GM19240 (cell line): Measurements from ENCODE around the gene BNIPL.

Experiments used
- DNase-seq: peaks from one replicate; pipeline ENCODE4 v3.0.0; 2011; ENCODE audit warnings: low spot score; ENCODE audit not compliant: insufficient read length

BNIPL gene, protein sequence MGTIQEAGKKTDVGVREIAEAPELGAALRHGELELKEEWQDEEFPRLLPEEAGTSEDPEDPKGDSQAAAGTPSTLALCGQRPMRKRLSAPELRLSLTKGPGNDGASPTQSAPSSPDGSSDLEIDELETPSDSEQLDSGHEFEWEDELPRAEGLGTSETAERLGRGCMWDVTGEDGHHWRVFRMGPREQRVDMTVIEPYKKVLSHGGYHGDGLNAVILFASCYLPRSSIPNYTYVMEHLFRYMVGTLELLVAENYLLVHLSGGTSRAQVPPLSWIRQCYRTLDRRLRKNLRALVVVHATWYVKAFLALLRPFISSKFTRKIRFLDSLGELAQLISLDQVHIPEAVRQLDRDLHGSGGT

DNA sequence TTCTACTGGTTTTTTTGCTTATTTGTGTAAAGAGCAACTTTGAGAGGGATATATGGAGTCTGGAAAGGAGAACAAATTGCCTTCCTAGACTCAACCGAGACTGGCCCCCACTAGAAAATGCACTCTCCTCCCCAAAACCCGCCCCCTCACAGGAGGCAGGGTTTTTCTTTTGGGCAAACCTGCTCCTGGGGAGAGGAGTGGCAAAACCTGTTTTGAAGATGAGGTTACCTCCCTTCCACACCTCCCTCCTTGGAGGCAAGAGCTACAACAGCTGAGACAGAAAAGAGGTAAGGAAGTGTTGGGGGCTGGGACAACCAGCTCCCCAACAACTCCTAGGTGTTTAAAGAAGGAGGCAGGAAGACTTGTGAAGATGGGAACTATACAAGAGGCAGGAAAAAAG, at the start of gene BNIPL:
TSS of gene BNIPL (plus strand) at position 231 of the 400 bp plus-strand sequence. CDS start at position 371, 140 bp downstream.
- no peak for DNase-seq

DNA sequence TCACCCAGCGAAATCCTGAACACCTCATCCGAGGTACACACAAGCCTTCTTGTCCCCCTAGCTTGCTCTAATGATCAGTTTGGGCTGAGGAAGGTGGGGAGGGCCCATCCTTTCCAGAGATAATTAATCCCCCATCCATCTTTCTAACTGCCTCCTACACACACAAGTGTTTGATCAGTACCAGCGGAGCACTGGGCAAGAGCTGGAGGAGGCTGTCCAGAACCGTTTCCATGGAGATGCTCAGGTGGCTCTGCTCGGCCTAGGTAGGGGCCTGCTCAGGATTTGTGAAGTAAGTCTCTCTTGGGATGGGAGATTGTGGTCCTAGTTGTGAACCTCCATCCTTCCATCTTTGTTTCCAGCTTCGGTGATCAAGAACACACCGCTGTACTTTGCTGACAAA, 48.5 kb upstream of the BNIPL start:
- DNase-seq = no peak

DNA sequence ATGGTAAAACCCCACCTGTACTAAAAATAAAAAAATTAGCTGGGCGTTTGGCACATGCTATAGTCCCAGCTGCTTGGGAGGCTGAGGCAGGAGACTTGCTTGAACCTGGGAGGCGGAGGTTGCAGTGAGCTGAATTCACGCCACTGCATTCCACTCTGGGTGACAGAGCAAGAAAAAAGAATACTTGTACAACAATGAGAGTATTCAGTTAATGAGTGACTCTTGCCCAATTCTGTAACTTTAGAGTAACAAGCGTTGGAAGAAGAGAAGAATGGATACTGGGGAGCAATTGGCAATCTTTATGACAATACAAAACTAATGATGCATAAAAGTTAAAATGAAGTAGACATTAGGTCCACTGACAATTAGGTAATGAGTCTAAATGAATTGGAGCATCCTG, 43.8 kb upstream of the BNIPL start:
- DNase-seq = no peak

DNA sequence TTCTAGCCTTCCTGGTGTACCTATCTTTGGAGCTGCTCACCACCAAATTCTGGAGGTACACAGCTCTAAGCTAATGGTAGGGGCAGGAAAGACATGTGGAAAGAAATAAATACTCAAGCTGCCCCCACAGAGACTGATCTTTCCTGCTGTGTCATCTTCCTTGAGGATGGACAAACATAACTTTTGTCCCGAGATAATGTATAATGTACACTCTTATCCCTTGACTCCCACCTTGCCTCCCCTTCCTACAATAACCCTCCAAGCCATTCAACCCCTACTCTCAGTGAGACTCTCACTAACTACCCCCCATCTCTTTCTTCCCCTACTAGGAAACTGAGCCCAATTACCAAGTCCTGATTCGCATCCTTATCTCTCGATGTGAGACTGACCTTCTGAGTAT, 42.1 kb upstream of the BNIPL start:
- no peak for DNase-seq

DNA sequence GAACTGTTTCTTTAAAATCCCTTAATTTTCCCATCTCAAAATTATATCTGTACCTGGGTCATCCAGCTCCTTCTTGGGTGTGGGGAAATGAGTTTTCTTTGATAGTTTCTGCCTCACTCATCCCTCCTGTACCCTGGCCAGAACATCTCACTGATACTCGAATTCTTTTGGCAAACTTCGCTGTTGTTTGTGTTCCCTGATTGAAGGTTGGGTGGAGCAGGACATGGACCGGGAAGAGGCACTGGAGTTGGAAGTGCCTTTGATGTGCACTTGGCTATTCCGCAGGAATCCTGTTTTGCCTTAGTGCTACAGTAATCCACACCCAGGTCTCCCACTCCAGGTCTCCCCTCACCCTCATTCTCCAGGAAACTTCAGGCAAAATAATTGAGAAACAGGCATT, 40.9 kb upstream of the BNIPL start:
- DNase-seq = no peak

DNA sequence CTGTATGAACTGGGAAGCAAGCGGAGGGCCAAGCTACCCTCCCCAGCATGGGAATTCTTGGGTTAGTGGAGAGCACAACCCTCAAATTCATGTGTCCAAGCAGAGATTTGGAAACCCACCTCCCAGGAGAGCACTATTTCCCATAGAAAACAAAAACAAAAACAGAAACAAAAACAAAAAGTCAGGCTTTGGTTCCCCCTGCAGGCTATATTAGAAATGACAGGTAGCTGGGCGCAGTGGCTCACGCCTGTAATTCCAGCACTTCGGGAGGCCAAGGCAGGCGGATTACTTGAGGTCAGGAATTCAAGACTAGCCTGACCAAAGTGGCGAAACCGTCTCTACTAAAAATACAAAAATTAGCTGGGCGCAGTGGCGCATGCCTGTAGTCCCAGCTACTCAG, 40.5 kb upstream of the BNIPL start:
- DNase-seq = no peak

DNA sequence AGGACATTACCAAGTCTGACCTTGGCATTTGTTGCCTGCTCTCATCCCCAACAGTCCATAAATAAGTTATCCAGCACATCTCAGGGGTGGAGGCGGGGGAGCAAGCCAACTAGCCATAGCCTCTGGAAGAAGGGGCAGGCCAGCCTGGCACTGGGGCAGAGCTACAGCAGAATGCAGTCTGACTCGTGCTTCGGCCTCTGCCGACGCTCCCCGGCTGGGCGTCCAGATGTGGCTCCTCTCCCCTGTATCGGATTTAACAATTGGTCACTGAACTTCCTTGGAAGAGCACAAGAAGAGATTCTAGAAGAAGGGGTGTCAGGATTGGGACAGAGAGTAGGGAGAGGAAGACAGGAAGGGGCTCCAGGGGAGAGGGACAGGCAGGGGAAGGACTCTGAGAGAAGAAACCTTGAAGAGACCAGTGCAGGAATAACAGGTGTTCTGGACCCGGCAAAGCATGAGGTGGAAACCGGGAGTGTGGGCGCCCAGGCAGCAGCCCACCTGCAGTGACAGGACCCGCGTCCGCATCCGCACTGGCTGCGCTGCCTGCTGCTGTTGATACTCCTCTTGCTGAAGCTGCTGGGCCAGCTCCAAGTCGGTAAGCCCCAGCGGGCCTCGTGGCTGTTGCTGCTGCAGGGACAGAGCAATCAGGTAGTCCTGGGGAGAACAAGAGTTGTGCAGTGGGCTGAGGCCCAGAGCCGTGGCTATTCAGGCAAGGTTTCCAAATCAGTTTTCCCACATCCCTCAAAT, 39.1 kb upstream of the BNIPL start:
- DNase-seq = no peak

DNA sequence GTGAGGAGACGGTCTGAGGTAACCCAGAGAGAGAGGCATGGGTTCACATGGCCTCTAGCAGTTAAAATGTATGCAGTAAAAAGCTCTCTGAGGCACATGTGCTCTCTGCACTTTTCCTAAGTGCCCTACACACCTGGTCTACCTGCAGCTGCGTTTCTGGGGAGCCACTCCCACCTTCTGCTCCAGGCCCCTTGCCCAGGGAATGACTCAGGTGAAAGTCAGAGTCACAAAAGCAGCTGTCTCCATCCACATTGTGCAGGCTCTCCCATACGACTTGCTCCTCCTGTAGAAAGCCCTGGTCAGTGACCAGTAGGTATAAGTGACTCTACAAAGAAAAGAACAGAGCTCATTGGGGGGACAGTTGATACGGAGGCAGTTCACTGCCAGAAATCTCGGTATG, 38.4 kb upstream of the BNIPL start:
- no peak for DNase-seq

DNA sequence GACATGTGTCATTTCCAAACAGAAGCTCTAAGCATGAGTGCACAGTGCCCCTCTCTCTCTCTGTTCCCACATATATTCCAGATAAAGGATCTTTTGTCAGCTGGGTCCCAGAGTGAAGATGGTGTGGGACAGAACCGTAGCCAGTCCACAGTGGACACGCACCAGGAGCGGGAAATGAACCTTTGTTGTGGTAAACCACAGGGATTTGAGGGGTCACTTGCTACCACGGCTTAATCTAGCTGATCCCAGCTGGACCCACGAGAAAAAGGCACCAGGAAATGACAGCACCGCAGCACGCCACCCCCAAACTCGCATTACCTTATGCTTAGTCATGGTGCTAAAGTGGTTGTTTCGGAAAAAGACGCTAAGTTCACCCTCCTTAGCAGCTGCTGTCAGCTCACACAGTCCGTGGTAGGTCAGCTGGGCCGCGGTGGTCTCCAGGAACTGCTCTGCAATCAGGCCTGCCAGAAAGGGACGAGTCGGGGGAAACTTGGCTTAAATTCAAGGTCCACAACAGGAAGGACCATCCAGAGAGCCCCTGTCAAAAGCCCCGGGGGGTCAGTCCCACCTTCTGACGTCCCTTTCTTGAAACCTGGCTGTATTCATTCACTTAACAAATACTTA, 37.2 kb upstream of the BNIPL start:
- DNase-seq = no peak

DNA sequence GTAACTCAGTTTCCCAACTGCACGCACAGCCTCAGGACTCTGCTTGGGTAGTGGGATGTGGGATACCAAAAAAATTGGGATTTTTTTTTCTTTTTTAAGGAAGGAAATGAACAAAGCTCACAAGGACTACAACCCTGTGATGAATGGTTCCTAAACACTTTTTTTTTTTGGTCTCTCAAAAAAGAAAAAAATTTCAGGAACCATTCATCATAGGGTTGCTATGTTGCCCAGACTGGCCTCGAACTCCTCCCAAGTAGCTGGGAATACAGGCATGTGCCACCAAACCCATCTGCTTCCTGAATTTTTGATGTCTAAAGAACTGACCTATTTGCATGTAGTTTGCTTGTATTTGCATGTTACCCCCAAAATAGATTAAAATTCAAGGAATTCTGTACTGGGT, 36.5 kb upstream of the BNIPL start:
- no peak for DNase-seq

DNA sequence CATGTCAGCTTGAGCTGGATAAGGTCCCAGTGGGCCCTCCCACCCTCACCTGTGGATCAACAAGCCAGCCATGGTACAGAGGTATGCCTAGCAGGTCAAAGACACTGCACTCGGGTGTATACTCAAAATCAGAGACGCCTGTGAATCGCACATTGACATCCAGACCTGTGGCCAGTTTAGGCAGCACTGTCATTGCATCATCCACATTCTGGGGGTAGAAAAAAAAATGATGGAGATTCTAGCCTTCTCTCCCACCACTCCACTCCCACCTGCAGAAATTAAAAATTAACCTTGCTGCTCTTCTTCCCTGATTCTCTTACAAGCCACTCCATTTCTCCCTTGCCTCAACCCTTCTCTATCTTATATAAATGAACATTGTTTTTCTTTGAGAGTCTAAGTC, 36.0 kb upstream of the BNIPL start:
- no peak for DNase-seq

DNA sequence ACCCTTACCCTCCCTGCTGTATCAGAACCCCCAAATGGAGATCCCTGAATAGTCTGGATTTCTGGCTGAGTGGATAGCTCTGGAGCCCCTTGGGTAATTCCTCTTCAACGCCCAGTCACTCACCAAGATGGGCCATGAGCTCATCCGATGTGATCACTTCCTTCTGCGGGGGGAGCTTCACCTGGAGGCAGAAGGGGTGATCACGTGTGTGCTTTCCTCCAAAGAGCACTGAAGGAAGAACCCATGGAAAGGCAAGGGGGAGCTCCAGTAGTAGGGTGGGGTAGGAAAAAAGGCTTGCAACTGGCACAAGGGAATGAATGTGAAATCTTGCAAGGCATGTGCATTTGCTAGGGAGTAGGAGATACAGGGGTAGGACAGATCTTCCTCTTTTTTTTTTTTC, 34.8 kb upstream of the BNIPL start:
- no peak for DNase-seq

DNA sequence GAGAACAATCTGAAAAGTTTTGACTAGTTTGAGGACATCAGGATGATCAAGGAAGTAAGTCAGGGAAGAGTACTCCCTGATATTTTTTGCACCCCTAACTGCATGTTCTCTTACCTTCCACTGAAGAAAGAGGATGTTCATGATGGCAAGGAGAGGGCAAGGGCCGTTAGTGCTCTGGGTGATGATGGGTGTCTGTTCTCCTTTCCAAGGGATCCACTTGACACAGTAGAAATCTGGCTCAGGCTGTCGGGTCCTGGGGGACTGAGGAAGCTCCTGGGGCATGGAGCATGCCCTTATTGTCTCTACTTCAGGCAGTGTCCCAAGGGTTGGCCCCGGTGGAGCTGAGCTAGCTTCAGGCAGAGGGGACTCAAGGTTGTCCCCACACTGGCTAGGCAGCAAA, 34.3 kb upstream of the BNIPL start:
- no peak for DNase-seq

DNA sequence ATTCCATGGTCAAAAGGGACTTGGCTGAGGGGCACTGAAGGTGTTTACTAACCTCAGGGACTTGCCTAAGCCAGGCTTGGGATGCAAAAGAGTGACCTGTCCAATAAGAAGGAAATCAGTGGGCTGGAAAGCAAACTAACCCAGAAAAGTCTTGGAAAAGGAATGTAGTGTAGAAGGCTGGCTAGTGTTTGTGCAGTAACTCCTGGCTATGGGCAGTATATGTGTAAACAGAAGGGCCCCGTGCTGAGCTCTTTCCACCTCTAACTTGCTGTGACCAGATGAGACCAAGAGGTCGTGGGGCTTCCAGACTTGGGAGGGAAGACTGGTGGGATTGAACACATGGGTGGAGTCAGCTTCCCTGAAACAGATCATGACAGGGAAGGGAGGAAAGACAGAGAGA, 33.8 kb upstream of the BNIPL start:
- DNase-seq = no peak

DNA sequence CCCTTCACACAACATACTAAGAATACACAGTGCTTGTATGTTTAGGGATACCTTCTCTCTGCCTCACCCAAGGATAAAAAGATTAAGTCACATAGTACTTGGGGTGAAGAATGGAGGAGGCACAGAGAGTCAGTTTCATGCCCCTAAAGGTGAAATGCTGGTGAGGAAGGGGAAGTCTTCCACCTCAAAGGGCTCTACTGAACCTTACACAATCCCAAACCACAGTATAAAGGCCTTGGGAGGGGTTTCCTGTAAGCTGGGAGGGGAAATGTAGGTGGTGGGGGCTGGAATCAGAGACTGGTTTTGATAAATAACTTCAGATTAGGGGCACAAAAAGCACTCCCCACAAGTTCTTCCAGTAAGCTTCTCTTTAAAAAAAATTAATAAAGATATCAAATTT, 33.2 kb upstream of the BNIPL start:
- DNase-seq = no peak

DNA sequence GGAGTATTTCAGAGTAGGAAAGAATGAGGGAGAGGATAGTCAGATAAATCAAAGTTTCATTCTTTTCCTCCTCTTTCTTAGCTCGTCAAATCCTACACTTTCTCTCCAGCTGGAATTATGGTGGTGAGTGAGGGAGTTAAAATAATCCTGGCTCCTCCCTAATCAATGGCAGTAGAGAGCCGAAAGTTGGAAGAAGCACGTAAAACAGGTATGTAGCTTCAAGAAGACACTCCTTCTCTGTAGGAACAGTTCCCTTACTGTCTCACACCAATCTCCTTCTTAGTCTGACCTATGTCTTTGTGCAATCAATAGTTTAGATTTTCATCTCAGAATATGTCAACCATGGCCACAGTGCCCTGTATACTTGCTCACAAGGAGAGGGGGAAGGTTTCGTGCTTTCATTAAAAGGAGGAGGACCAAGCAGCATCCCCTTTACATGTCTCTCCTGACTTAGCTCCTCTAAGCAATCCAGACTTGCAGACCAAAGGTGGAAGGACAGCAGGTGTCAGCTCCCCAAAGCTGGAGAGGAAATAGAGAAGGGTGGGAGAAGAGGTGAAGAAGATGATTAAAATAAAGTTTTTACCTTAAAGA, 30.6 kb upstream of the BNIPL start:
- DNase-seq = no peak

DNA sequence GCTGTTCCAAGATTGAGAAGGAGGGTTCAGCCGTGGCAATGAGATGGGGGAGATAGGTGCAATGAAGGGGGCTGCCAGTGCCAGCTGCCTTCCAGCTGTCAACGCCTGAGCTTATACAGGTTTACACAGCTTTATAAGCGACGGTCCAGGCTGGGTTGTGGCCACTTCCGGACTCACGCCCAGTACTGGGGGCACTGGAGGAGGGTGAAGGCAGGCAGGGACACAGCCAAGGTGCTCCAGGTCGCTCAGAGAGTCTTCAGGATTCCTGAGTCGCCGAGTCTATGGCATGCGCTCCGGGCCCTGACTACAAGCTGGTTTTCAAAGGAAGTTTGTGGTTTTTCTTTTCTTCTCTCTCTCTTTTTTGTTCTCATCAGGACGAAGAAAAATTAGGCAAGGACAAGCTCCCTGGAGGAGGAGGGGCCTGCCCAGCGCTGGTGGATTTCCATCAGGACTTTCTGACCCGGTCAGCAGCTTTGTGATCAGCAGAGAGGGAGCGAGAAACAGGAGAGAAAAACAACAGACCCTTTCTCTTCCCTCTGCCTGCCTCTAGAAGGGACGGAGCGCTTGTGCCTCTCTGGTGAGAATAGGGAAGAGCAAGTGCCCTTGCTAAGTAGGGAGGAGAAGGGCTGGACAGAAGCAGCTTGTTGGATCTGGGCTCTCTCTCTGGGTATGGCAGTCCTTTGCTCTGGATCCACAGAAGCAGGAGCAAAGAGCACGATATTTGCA, 29.9 kb upstream of the BNIPL start, which contains the start of gene MINDY1:
TSS of gene MINDY1 (minus strand) at position 576 of the 726 bp plus-strand sequence. CDS start 4,285 bp downstream, outside the sequence.
- DNase-seq = peak; percentile 27

DNA sequence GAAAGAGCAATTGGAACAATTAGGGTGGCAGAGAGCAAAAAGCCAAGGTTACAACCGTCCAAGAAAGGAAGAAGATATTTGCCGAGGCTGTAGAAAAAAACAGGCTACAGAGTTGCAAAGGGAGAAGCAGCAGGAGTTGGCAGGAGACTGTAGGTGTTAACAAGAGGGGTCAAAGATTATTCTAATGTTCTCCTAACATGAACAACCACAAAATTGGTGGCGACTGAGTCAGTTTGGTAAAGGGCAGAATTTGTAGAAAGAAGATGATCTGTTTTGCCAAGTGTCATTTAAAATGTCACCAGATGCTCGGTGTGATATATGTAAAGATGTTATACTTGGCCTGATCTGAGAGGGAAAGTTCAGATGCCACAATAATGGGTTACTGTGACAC, 28.5 kb upstream of the BNIPL start:
- DNase-seq = no peak

DNA sequence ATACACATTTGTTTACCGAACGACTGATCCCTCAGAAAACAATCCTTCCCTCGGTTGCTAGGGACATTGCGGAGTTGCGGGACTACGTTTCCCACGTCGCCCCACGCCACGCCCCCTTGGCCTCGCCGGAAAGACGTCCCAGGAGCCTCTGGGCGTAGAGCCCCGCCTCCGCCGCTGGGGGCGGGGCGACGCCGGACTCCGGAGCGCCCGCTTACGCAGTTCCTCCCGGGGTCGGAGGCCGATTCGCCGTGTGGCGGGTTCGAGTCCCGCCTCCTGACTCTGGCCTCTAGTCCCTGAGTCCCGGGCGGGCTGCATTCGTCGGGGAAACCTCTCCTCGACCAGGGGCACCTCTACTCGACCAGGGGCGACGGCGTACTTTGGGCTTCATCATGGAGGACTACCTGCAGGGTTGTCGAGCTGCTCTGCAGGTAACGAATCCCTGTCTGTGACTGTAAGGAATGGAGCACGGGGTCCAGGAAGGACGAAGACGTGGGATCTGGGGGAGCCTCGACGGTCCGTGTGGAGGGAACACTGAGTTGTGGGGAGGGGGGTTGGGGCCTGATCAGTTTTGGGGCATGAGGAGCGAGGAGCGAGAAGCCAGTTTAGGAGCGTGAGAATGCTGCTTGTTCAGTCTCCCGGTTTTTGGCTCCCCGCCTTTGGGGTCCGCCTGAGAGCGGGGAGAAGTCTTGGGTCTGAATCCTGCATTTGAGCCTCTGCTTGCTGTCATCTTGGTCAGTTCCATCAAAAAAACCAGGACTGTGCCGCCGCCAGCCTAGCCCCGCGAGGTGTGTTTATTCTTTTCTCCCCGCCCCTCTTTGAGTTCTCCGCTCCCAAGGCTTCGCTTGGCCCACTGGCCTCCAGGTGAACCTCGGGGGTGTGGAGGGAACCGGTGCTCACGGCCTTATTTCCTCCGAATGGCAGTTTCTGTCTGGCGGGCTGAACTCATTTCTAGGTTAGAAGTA, 27.9 kb upstream of the BNIPL start, which contains the start of gene PRUNE1:
TSS of gene PRUNE1 (plus strand) at position 206 of the 962 bp plus-strand sequence. CDS start at position 390, 184 bp downstream.
- DNase-seq = peak; percentile 95

DNA sequence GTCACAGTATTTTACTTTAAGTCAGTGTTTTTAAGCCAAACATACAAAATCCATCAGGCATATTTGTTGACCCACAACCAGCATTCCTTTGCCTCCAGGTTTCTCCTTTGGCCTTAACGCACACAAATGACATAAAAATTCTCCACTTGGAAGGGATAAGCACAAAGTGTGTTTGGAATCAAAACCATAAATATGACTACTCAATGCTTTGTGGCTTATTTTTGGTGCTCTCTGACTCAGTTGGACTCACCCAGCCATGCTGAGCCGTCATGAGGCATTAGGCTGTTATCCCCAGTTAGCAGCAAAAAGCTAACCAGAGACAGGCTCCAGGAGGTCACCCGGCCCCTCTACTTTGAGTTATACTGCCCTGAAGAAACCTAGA, 27.2 kb upstream of the BNIPL start:
- DNase-seq = no peak
